ENCODE measurements around the gene VAMP3.

Gene VAMP3, protein sequence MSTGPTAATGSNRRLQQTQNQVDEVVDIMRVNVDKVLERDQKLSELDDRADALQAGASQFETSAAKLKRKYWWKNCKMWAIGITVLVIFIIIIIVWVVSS

DNA sequence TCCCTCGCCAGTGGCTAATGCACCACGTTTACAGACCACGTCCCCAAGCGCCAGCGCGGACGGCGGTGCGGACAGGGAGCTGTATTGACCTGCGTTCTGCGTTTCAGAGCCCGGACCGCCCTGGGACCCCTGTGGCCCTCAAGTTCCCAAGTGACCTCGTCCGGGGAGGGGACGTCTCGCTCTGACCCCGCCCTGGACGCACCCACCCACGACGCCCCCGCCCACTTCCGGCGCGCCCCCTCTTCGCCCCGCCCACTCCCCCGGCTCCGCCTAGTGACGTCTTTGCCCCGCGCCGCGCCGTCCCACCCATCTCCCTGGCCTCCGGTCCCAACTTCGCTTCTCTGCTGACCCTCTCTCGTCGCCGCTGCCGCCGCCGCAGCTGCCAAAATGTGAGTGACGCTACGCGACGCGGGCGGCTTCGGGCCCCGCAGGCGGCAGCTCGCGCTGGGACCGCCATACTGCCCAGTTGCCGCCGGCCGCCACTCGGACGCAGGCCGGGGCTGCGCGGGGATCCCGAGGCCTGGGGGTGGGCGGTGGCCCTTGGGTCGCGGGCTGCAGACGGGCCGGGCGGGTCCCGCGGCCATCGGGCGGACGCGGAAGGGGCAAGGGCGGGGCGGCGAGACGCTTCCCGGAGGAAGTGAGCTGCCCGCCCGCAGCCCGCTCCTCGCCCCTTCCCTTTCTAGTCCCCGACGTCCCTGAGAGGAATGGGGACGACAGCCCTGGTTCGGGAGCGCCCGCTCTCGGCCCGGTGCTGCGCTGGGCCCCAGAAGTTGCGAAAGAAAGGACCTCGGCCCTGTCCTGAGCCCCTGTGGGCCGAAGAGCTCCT is at the start of gene VAMP3:
VAMP3 (plus strand) TSS at position 300 of the 826 bp plus-strand sequence; CDS start at position 388, 88 bp downstream.
- DNase-seq (ENCODE audit: low read depth in 2 of 2), result peak; percentile 87 to 89

DNA sequence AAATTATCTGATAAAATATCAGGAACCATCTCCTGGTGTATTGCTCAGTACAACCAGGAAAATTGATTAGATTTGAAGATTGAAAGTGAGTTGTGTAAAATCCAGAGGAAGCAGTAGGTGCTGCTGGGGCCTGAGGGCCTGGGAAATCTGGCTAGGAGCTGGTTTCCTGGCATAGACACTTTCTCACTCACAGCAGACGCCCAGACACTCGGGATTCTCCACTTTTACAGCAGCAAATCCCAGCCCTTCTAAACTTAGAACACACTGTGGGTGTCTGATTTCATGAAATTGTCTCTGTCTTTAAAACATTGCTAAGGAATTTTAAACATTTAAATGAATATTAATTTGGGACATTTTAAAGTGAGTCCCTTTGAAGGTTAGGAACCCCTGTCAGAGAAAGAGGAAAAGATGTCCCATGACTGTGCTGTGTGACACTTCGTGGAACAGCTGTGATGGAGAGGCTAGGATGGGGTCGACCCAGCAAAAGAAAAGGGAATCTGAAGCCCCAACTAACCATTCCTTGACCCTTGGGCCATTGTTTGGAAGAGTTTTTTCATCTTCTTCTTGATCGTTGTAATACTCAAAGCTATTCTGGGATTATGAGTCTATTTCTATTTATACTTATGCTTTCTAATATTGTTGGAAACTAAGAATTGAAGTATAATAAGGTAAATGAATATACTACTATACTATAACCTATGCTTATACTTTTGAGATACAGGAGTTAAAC is 49.0 kb upstream of the VAMP3 start:
- DNase-seq (ENCODE audit: low read depth in 2 of 2), result no peak

DNA sequence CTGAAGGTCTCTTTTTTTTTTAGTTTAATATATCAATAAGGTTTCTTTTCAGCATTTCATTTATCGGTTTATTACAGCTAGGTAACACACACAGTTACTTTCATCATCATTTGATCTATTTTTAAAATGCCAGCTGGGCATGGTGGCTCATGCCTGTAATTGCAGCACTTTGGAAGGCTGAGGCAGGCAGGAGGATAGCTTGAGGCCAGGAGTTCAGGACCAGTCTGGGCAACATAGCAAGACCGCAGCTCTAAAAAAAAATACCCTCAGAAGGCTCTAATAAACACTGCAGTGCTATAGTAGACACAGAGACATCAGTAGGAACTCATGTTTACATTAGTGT is 48.5 kb upstream of the VAMP3 start:
- no peak for DNase-seq (ENCODE audit: low read depth in 2 of 2)

DNA sequence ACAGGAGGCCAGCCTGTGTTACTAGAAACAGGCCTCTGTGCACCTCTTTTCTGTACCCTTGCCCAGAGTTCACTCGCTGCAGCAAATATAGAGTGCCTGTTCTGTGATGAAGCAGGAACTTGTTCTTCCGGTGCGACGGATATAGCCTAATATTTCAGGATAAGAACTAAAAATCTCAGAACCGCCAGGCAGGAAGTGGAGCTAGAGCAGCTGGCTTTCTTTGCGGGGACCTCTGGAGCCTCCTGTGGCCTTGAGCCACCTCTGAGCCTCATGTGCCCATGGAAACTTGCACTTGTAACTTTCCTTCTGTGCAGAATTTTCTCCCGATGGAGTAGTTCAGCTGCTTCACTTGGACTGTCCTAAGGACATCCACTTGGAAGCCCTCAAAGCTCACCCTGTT is 44.5 kb upstream of the VAMP3 start:
- DNase-seq (ENCODE audit: low read depth in 2 of 2), result no peak

DNA sequence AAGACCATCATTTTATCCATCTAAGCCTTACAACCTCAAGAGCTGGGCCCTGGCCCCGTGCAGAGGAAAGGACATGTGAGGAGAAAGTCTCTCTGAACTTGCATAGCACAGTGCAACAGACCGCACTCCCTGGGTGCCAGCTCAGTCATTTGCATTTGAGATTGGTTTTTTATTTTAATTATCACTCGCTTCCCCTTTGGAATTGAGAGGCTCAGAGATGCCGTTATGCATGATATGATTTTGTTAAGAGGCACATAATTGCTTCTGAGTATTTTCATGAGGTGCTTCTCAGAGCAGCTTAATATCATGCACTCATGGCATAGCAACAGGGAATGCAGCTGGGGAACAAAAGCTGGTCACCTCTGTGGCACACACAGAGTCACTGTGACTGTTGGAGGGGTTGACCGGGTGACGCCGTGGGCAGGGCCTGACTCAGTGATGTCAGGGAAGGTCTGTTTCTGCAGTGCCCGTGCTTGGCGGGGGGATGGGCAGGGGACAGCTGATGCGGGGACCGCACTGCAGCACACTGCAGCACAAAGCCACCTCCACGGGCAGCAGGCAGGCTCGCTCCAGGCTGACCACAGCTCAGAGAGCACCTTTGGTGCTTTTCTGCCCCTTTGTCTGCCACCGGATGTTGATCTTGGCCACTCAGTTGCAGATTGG is 43.2 kb upstream of the VAMP3 start:
- DNase-seq (ENCODE audit: low read depth in 2 of 2), result no peak

DNA sequence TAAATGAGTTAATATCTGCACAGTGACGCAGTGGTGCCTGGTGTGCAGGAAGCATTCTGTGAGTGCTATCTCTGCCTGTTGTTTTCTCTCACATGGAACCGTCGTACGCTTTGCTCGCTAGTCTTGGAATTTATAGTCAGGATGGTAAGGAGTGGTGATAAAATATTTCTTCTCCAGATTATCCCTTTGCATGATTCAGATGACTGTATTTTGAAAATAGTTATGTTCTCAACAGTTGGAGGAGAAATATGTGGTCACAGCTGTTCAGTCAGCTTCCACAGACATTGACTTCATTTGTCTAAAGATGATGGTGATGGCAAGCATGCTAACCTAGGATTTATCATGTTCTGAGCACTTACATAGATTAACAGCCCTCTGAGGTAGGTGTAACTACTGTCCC is 41.3 kb upstream of the VAMP3 start:
- no peak for DNase-seq (ENCODE audit: low read depth in 2 of 2)

DNA sequence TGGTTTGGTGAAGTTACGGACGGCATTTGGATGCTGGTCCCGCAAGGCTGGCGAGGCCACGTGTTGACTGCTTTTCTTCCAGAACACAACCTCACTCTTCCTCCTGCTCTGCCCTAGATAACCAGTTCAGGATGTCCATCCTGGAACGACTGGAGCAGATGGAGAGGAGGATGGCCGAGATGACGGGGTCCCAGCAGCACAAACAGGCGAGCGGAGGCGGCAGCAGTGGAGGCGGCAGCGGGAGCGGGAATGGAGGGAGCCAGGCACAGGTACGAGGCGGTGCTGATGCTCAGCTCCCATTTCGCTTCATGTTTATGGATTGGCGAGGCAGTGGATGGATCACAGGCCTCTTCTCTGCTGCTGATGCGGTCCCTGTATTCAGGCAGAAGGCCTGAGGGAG is 38.8 kb upstream of the VAMP3 start:
- no peak for DNase-seq (ENCODE audit: low read depth in 2 of 2)

DNA sequence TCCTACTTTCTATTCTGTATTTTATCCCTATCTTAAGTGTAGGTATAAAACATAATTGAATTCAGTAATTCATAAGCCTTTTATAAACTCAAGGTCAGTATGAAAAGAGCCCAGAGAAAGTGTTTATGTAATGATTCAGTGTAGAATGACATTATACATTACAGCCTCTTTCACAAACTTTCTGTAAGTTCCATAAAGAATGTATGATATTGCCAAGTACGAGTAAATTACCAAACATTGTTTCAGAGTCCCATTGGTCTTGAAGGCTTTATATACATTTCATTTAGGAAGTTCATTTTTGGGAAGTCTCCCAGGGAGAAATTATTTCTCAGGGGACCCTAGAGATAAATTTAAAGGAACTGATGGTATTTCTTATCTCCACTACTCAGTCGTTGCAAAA is 37.8 kb upstream of the VAMP3 start:
- DNase-seq (ENCODE audit: low read depth in 2 of 2), result no peak

DNA sequence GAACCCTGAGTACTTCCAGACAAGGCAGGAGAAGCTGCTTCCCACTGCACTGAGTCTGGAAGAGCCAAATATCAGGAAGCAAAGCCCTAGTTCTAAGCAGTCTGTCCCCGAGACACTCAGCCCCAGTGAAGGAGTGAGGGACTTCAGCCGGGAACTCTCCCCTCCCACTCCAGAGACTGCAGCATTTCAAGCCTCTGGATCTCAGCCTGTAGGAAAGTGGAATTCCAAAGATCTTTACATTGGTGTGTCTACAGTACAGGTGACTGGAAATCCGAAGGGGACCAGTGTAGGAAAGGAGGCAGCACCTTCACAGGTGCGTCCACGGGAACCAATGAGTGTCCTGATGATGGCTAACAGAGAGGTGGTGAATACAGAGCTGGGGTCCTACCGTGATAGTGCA is 33.1 kb upstream of the VAMP3 start:
- DNase-seq (ENCODE audit: low read depth in 2 of 2), result no peak

DNA sequence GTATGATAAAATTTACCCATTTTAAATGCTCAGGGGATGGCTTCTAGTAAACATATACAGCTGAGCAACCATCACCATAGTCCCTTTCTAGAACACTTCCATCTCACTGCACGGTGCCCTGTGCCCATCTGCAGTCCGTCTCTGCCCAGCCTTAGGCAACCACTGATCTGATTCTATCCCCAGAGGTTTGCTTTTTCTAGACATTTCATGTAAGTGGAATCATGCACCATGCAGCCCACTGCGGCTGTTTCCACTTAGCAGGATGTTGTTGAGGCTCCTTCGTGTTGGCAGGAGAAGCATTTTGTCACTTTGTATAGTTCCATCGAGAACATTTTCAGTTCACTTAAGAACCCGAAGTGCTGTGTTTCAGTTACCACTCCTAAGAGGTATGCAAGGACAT is 27.8 kb upstream of the VAMP3 start:
- no peak for DNase-seq (ENCODE audit: low read depth in 2 of 2)

DNA sequence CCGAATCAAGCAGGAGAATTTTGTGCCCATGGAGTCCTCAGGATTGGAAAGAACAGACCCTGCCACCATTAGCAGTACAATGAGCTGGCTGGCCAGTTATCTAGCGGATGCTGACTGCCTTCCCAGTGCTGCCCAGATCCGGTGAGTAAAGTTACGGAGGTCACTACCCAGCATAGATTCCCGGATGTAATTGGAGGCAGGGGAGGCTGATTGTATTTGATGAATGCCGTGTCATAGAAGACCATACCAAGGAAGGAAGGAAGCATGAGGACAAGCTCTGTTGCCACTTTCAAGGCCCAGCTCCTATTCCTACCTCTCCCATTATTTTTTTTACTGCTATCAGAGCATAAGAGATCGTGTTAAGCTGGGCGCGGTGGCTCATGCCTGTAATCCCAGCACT is 26.2 kb upstream of the VAMP3 start:
- no peak for DNase-seq (ENCODE audit: low read depth in 2 of 2)

DNA sequence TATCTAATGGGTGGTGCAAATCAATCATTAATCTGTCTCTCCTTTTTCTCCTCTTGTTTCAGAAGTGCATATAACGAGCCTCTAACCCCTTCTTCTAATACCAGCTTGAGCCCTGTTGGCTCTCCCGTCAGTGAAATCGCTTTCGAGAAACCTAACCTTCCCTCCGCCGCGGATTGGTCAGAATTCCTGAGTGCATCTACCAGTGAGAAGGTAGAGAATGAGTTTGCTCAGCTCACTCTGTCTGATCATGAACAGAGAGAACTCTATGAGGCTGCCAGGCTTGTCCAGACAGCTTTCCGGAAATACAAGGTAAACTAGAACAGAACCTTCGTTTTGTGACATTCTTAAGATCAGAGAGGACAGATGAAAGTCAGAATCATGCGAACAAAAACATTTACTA is 25.3 kb upstream of the VAMP3 start:
- no peak for DNase-seq (ENCODE audit: low read depth in 2 of 2)

DNA sequence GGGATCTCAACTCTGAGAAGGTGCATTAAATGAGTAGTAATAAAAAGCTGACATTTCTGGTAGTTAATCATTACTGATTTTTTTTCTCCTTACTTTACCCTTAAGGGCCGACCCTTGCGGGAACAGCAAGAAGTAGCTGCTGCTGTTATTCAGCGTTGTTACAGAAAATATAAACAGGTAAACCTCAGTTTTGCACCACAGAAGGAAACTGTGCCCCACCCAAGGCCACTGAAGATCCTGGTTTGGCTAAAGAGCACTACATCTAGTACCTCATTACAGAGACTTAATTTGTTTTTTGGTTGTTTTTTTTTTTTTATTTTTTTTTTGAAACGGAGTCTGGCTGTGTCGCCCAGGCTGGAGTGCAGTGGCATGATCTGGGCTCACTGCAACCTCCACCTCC is 23.5 kb upstream of the VAMP3 start:
- DNase-seq (ENCODE audit: low read depth in 2 of 2), result no peak

DNA sequence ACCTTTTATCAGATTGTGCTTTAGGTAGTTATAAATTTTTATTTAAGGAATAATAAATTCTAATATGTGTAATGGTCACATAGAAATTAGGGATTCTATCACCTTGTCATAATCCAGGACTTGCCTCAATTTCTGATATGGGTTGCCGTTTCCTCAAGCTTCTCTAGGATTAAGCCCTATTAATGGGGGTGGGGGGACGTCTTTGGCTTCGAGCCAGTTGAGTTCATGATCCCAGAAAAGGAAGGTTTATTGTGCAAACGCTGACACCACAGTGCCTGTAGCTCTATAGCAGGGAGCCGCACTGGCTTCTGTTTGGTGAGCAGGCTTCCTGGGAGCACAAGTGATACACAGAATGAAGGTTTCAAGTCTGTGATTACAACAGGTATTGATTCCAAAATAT is 22.0 kb upstream of the VAMP3 start:
- no peak for DNase-seq (ENCODE audit: low read depth in 2 of 2)

DNA sequence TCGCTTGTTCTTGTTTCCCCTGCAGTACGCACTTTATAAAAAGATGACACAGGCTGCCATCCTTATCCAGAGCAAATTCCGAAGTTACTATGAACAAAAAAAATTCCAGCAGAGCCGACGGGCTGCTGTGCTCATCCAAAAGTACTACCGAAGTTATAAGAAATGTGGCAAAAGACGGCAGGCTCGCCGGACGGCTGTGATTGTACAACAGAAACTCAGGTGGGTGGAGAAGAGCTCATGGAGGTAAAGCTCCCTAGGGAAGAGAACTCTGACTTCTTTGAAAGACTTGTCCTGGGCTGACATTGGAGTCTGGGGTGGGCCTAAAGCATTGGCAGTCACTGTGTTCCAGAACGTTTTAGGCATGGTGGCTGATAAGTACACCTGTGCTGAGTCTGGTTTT is 19.9 kb upstream of the VAMP3 start:
- DNase-seq (ENCODE audit: low read depth in 2 of 2), result no peak

DNA sequence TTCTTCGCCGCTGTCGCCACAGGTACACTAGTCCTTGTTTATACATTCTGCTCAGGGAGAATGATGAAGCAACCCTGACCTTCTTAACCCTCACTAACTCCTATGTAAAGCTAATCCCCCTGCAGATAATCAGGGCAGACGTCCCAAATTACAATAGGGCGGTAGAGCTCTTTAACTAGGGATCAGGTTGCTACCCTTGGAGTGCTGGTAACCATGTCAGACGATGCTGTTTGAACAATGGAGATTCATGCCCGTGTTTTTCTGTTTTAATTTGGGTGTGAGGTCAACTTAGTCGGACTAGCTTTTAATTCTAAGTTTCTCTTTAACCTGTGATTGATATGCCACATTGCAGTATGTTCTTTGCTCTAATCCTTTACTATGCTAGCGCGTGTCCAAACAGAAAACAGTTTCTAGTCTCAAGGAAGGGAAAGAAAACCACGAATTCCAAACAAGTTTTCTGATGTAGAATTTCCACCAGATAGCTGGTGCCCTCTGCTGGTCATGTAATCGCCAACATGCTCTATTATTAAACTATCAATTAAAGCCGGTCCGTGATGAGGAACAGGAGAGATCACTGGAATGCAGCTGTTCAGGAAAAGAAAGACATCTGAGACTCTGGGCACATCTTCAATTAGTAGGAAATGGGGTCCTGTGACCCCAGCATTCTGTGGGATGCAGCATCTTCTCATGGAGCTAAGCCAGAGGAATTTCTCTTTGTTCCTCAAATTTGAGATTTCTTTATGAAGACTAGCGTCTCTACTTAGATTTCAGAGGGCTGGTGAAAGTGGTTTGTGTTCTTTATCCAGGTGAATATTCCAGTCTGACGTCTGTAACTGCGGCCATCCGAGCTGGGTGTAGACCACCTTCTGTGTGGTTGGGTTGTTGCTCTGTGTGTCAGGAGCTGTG is 18.3 kb upstream of the VAMP3 start:
- DNase-seq (ENCODE audit: low read depth in 2 of 2), result peak; percentile 13 to 20

DNA sequence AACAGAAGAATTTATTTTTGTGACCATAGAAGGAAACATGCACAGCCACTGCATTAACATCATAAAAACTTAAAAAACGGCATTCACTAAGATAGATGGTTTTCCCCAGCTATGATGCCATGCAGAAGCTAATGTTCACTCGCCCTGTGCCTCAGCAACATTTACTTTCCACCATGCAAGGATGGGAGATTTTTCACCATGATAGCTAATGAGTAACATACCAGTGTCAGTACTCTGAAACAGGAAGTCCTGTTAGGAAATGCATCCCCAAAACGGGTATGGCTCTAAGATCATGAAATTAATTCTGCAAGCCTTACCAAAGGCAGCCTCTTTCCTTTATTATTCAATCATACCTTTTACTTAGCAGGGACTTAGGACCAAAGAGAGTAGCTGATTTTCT is 17.5 kb upstream of the VAMP3 start:
- no peak for DNase-seq (ENCODE audit: low read depth in 2 of 2)

DNA sequence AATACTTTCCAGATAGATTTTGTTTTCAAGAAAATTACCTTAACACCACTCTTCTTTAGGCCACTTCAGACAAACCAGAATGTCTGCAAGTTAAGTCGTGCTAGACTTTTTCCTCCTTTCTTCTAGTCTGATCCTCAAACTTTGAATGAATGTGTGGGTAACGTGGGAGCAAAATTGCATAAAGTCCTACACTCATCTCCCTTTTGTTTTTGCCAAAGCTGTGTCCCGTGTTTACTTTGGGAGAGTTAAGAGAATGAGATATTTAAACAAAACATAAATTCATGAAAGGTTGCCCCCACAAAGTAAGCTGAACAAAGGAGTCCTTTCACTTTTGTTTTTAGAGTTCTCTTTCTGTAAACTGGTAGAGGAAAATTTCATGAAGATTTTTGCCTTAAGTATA is 16.9 kb upstream of the VAMP3 start:
- DNase-seq (ENCODE audit: low read depth in 2 of 2), result no peak

DNA sequence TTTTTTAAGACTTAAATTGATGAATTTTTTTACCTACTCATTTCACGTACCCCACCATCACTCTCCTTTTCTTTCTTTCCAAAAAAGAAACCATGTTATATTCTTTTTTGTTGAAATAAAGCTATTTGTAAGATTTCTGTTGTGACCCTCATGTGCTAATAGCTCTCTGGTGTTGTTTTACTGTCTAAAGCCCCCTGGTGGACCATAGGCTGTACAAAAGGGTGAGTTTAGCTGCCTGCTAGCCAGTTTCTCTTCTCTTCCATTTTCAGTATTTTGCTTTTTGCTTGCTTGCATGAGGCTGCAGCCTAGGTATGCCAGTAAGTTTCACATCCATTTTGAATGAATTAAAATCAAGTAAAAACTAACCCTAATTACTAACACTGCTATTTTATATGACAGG is 15.6 kb upstream of the VAMP3 start:
- DNase-seq (ENCODE audit: low read depth in 2 of 2), result no peak

DNA sequence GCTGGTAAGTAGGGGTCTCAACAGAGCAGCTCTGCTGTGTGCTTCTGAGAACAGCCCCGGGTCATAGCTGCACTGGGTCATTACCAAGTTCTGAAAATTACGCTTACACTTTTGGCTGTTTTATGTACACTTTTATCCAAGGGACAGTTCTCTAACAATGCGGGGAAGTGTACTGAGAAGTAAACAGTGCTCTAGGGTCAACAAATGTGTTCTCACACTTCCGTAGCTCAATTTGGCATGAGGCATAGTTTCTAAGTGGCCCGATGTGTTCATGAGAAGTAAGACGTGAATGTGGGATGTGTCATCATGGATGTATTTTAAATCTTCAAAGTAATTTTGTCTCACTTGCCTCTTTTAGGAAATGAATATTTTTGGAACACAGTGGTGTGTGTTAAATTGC is 10.9 kb upstream of the VAMP3 start:
- no peak for DNase-seq (ENCODE audit: low read depth in 2 of 2)

DNA sequence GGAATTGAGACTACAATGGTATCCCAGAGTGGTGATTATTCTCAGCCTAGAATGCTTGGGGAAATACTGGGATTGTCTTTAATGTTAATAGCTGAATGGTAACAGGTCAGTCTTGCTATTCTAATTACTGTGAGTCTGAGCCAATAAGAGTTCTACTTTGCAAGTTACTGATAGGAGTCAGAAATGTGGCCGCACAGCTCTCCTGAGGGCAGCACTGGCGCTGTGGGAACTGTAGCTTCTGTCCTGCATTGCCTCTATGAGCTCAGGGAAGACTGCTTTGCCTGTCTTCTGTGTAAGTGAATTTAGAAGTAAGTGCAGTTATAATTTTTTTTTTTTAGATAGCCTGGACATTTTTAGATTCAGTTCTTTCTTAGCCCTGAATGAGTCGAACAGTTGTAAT is 10.0 kb upstream of the VAMP3 start:
- DNase-seq (ENCODE audit: low read depth in 2 of 2), result no peak

DNA sequence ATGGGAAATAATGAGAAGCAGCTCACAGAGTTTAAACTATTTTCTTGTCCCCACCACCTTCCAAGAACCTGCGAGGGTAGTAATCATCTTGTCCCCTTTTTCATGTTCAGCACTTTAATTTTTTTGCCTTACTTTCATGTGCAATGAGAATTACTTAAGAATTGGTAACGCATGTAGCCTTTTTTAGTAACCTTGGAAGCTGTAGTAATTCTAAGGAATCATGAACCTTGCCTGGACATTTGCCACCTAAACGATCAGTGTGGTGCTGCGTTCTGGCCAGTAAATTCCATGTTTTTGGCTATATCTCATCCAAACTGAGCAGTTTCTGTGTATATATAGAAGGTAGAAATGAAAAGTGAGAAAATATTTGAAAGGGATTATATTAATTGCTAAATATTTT is 3.9 kb upstream of the VAMP3 start:
- no peak for DNase-seq (ENCODE audit: low read depth in 2 of 2)
